Measurements from ENCODE around the gene ME1. TPM values are rescaled to one million over a fixed set of nuclear protein-coding genes. Genes with fewer than 3 reads are reported as not detected.
"Not testable (repeated sequence)": the region's sequence is repeated elsewhere in the genome, so short reads cannot be mapped to it uniquely, and the experiment has no call there.

ME1 gene
- total RNA-seq, 2 donors from 2014 or later = 6.4 to 20.3 TPM

- intact Hi-C loops (cut with DNase I) = loop anchor here (5.0 kb wide), 1 partner anchor 125 kb away; the partner anchor contains the start of genes DOP1A and UBE3D
- Histone ChIP-seq H3K27me3 (replicated peaks; ENCODE audit: insufficient read depth) (no peaks in the 10 kb centered on the region), H3K4me1 (replicated peaks) (peaks cover 3% of the 10 kb centered on the region), H3K27ac (peak overlapping the region; percentile 86 to 88), H3K4me3 (peak overlapping the region; percentile 93 to 95), H3K9me3 (no peaks in the 10 kb centered on the region), H3K36me3 (no peaks in the 10 kb centered on the region)
- TF ChIP-seq POLR2A (IDR thresholded peaks at IDR 0.05) = no peak
- no peak for TF ChIP-seq POLR2AphosphoS5 (IDR thresholded peaks at IDR 0.05)
- TF ChIP-seq CTCF (IDR thresholded peaks at IDR 0.05) = no peak
- no peak for DNase-seq (ENCODE audit: low spot score)
- 0% methylated on average over 4 of the region's 4 CpGs for WGBS
Observed at GRCh38 chr6:83192456-83192855, 238.4 kb downstream of the ME1 start.

DNA sequence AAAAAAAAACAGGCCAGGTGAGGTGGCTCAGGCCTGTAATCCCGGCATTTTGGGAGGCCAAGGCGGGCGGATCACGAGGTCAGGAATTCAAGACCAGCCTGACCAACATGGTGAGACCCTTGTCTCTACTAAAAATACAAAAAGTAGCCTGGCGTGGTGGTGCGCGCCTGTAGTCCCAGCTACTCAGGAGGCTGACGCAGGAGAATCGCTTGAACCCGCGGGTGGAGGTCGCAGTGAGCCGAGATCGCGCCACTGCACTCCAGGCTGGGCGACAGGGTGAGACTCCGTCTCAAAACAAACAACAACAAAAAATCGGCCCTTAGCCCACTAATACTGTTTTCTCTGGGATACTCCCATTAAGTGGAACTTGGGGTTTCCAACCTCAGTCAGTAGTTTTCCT lies 238.9 kb downstream of the ME1 start:
- DNase-seq (ENCODE audit: low spot score); H3K4me1 ChIP-seq (replicated peaks); H3K36me3 ChIP-seq; H3K27me3 ChIP-seq (replicated peaks; ENCODE audit: insufficient read depth); H3K9me3 ChIP-seq: not testable (repeated sequence)
- H3K27ac ChIP-seq = peak overlapping the region; percentile 86 to 88
- H3K4me3 ChIP-seq = peak overlapping the region; percentile 93 to 95
- intact Hi-C loops (cut with DNase I) = loop anchor here (5.0 kb wide), 1 partner anchor 125 kb away; the partner anchor contains the start of genes DOP1A and UBE3D
- whole genome bisulfite sequencing = 93% methylated on average over 18 of the region's 18 CpGs

- Histone ChIP-seq H3K4me1 (replicated peaks) (no peaks in the 10 kb centered on the region), H3K4me3 (no peak overlapping the region), H3K9me3 (no peaks in the 10 kb centered on the region), H3K27me3 (replicated peaks; ENCODE audit: insufficient read depth) (no peaks in the 10 kb centered on the region), H3K36me3 (no peaks in the 10 kb centered on the region), H3K27ac (no peak overlapping the region)
- intact Hi-C loops (cut with DNase I) = loop anchor here (5.0 kb wide), 1 partner anchor 123 kb away; the partner anchor contains the start of genes DOP1A and UBE3D
- TF ChIP-seq POLR2AphosphoS5 (IDR thresholded peaks at IDR 0.05) = no peak
- TF ChIP-seq CTCF (IDR thresholded peaks at IDR 0.05) = no peak
- no peak for TF ChIP-seq POLR2A (IDR thresholded peaks at IDR 0.05)
- DNase-seq (ENCODE audit: low spot score) = no peak
- 90% methylated on average over 6 of the region's 6 CpGs for WGBS
Observed at GRCh38 chr6:83190626-83191025, 240.2 kb downstream of the ME1 start.

DNA sequence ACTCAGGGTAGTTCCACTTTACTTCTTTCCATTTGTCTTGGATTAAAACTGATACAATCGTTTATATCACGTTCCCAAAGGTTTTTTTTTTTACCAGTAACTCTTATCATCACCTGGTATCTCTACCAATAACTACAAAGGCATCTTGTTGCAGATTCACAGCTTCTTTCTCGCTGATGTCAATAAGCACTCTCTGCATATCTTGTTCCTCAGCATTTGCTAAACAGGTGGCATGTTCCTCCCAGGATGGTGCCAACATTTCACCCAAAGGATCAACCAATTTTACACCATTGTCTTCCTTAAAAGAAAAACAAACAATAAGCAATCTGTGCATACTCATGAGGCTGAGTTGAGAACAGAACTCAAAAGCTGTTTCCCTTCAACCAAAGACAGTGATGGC lies 242.3 kb downstream of the ME1 start:
- 36% methylated on average over 3 of the region's 3 CpGs for WGBS
- DNase-seq (ENCODE audit: low spot score) = no peak
- intact Hi-C loops (cut with DNase I) = no loop called here
- TF ChIP-seq POLR2AphosphoS5 (IDR thresholded peaks at IDR 0.05) (peak; percentile 8), CTCF (IDR thresholded peaks at IDR 0.05) (no peak), POLR2A (IDR thresholded peaks at IDR 0.05) (no peak)
- Histone ChIP-seq H3K36me3 (no peaks in the 10 kb centered on the region), H3K27ac (no peak overlapping the region), H3K27me3 (replicated peaks; ENCODE audit: insufficient read depth) (no peaks in the 10 kb centered on the region), H3K4me3 (no peak overlapping the region), H3K9me3 (no peaks in the 10 kb centered on the region), H3K4me1 (replicated peaks) (no peaks in the 10 kb centered on the region)

- intact Hi-C loops (cut with DNase I) = no loop called here
- peaks cover 0 to 3% of the 10 kb centered on the region in 2 donors for H3K36me3 ChIP-seq
Observed at GRCh38 chr6:83185096-83185495, 245.8 kb downstream of the ME1 start.

GRCh38 chr6:83183082-83183828 lies 247.6 kb downstream of the ME1 start:
- H3K36me3 ChIP-seq = peaks cover 0 to 3% of the 10 kb centered on the region in 2 donors
- intact Hi-C loops (cut with DNase I) = no loop called here
- no peak for DNase-seq (ENCODE audit: low spot score)
- 79% methylated on average over 9 of the region's 9 CpGs for WGBS
- no peaks in the 10 kb centered on the region for H3K4me1 ChIP-seq (replicated peaks)
- TF ChIP-seq POLR2AphosphoS5 (IDR thresholded peaks at IDR 0.05) (no peak), POLR2A (IDR thresholded peaks at IDR 0.05) (no peak), CTCF (IDR thresholded peaks at IDR 0.05) (no peak)
- H3K27ac ChIP-seq = no peak overlapping the region
- H3K27me3 ChIP-seq (replicated peaks; ENCODE audit: insufficient read depth) = no peaks in the 10 kb centered on the region
- no peak overlapping the region for H3K4me3 ChIP-seq
- H3K9me3 ChIP-seq = no peaks in the 10 kb centered on the region

More at GRCh38 chr6:83185096-83185495, 245.8 kb downstream of the ME1 start:
- no peak for DNase-seq (ENCODE audit: low spot score)
- TF ChIP-seq POLR2A (IDR thresholded peaks at IDR 0.05) (no peak), POLR2AphosphoS5 (IDR thresholded peaks at IDR 0.05) (no peak)
- no peaks in the 10 kb centered on the region for H3K9me3 ChIP-seq
- H3K4me3 ChIP-seq = no peak overlapping the region
- no peaks in the 10 kb centered on the region for H3K4me1 ChIP-seq (replicated peaks)
- H3K27me3 ChIP-seq (replicated peaks; ENCODE audit: insufficient read depth) = no peaks in the 10 kb centered on the region
- 93% methylated on average over 2 of the region's 2 CpGs for WGBS
- H3K27ac ChIP-seq = no peak overlapping the region

Measured in prostate gland (tissue), 2 donors.